HG03469 (cell line): ENCODE measurements around the gene HS6ST1.

Source experiments
- ATAC-seq: cut with Tn5 transposase; IDR thresholded peaks from one replicate; pipeline ENCODE4 v1.9.1; 2021; ENCODE audit warnings: mild to moderate bottlenecking, moderate library complexity, moderate number of reproducible peaks; ENCODE audit not compliant: unreplicated experiment

The HS6ST1 gene

GRCh38 chr2:128284037-128284441 is 34.6 kb downstream of the HS6ST1 start:
- no peak for ATAC-seq

- ATAC-seq: no peak
Measured at GRCh38 chr2:128282976-128283810, 35.5 kb downstream of the HS6ST1 start.

DNA sequence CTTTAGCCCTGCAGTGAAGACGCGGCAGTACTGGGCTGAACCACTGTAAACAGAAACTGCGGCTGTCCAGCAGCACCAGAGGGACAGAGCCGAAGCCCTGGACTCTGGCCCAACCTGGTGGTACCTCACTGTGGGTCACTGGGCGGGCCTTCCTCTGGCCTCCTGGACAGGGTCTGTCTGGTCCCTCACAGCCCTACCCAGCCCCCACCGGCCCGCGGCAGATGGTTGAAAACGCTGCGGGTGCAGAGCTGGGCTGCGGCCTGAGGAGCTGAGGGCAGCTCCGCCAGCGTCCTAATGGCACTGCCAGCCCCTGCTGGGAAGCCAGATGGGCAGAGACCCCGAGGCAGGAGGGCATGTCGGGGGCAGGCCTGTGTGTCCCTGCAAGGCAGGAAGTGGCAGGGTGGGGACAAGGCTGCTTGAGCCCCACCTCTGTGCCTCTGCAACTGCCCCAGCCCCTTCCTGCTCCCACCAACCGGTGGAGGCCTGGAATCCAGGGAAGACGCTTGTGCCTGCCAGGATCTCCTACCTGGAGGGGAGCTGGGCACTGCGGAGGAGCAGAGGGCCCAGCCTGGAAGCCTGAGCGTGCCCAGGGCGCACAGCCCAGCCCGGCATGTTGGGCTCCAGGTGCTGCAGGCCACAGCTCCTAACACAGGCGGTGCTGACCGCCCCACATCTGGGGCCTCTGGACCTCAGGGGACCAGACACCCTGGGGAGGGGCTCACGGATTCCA is 36.3 kb downstream of the HS6ST1 start:
- ATAC-seq: no peak

DNA sequence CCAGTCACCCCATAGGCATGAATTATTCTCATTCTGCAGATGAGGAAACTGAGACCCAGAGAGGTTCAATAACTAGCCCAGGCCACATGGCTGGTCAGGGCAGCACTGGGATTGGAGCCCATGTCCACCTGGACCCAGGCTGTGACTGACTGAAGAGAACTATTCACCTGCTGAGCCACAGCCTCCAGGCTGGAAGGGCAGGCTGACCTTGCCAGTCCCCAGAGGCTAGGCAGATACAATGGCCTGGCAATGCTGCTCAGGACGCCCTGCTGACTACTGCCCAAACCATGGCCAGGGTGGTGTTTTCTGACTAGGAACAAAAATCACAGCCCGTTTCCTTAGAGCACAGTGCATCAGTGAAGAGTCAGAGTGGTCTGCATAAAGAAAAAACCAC is 36.8 kb downstream of the HS6ST1 start:
- ATAC-seq: no peak

GRCh38 chr2:128280901-128281321 is 37.8 kb downstream of the HS6ST1 start:
- ATAC-seq: no peak

DNA sequence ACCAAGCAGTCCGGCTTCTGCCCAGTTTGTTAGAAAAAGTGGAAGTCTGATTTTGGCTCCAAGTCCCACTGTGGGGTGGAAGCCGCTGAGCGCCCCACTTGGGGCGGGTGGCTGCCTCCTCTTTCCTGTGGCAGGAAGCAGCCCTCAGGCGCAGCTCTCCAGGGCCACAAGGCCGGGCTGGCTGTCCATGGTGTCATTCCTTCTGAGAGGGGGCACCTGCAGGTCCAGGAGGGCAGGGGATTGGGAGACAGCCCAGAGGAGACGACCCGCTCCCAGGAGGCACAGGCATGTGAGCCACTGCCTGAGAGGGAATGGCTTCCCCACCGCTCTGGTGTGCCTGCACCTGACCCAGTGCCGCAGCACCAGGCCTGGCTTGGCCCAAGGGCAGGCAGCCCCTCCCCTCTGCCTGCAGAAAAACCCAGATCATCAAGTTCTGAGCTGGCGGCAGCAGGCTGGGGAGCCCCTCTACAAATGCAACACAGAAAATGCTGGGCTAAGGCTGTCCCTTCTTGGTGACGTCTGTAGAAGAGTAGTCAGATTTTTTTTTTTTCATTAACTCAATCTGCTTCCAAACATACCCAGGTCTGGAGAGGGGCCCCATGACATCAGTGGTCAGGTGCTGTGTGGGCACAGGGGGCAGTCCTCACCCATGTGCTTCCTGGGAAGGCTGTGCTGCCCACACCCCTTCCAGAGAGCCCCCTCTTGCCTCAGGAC is 38.4 kb downstream of the HS6ST1 start:
- no peak for ATAC-seq

- no peak for ATAC-seq
Measured at GRCh38 chr2:128279786-128280157, 38.9 kb downstream of the HS6ST1 start.

DNA sequence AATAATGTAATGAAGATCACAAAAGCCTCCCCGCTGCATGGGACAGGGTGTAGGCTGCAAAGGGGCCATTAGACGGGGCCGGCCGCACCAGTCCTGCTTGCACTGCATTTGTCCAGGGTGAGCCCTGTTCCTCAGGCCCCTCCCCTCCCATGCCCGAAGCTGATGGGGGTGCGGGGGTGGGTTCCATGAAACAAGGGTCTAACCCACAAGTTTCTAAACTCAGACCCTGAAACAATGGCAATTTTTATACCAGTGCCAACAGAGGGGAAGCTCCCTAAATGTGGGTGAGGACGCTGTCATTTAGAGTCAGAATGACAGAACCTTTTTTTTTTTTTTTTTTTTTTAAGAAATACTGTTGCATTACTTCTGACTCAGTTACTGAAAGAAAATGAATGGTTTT is 39.7 kb downstream of the HS6ST1 start:
- no peak for ATAC-seq

DNA sequence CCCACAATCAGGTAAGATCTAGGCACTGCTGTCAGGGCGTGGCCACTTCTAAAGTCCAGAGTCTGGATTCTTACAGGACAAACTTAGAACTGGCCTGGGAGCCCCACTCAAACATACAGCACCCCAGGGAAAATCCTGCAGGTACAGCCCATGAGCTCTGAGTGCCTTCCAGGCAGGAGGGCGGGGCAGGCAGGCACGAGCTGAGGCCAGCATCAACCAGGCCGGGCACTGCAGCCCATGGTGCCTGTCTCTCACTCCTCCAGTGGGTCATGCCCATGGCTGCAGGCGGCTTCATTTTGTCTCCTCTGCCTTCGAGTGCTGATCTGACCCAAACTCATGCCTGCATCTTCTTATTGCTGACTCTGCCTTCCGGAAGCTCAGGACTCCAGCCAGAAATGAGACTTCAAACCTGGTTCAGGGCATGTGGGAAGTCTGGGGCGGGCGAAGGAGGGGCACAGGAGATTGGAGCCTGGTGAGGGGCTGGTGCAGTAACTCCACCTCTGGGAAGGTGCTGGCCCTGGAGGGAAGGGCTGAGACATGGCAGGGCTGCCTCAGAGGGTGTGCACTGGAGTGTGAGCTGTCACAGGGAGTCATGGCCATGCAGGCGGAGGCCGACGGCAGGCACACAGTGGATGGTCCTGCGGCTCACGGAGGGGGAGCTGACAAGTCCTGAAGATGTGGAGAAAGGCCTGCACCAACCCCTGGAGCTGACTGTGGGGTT is 40.5 kb downstream of the HS6ST1 start:
- no peak for ATAC-seq

DNA sequence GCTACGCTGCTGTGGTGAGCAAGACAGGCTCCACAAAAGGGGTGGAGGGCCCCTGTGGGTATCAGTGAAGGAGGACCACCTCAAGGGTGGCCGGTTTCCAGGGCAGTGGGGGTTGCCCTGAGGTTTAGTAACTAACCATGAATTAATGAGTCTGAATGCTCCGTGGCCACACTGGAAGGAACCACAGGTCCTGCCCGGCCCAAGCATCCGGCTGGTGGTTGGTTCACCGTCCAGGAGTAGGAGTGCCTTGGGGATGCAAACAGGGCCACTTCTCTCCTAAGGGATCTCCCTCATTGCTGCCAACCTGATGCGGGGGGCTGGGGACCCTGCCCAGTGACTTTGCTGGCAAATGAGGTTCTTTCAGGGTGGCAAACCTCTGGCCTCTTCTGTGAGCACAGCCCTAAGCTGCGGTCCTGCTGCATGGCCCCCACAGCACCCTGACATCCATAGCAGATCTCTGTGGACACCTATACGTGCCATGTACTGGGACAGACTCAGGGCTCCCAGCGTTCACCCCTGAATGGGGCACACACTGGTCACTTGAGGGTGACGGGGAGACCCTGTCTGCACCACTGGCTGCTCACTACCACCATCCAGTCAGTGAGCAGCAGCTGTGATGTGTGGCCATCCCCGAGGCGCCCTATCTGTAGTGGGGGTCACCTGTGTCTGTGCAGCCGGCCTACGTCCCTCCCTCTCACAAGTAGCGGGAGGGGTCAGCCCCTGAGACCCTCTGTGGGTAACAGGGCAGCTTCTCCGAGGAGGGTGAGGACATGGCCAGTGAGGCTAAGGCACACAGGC is 41.6 kb downstream of the HS6ST1 start:
- ATAC-seq: no peak

DNA sequence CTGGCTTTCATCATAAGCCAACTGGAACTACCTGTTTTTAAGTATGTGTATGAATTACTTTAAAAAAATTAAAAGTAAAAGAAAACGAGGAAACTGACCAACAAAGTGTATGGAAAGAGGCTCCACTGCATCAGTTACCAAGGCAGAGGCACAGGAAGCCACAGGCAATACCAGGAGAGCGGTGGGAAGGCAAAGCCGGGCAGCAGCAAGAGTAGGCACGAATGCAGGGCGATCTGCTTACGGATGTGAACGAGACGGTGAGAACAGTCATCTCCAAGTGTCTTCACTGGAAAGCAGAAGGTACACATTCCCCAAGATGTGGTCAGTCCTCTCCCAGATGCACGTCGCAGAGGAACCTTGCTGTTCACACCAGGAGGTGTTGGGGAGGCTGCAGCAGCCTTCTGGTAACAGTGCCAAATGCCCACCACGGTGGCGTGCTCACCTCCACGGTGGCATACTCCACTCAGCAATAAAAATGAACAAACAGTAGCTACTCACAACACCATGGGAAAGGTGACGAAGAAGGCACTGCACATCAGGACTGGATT is 43.1 kb downstream of the HS6ST1 start:
- no peak for ATAC-seq

DNA sequence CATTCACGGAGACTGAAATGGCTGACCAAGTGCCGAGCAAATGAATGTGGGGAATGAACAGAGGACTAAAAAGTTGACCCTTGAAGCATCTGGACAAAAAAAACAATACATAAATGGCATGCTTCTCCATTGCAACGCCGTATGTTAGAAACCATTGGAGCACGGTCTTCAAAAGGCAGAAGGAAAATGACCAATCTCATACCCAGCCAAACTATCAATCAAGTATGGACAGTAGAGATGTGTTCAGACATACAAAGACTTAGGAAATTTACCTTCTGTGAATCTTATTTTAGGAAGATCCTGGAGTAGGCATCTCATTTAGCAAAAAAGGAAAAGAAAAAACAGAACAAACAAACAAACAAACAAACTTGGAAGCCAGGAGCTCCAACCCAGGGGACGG is 44.5 kb downstream of the HS6ST1 start:
- no peak for ATAC-seq

GRCh38 chr2:128273469-128274081 is 45.1 kb downstream of the HS6ST1 start:
- ATAC-seq: no peak

GRCh38 chr2:128272601-128273468 is 45.8 kb downstream of the HS6ST1 start:
- no peak for ATAC-seq

DNA sequence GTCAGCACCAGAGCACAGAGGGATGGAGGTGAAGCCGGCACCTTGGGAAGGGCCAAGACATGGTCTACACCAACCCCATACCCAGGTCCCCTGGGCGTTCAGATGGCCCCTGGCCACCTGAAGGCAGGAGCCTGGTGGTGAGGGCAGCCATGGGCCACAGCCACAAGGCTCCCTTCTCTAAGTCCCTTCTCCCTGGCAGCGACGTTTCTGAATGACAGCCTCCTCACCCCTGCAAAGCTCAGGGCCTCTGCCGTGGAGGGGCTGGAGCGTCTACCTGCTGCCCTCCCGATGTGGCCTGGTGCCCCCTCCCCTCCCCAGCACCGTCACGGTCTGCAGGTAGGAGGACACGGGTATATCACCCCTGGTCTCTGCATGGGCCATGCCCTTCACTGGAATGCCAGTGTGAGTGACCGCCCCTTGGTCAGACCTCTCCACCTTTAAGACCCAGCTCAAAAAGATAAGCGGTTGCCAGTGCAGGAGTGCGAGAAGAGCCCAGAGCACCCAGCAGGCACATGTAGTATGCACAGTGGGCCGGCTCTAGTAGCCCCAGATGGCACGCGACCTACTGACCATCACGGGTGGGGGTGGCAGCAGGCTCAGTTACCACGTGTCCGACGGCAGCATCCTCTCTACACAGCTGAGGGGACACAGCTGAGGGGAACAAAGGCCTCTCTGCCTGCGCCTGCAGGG is 46.6 kb downstream of the HS6ST1 start:
- no peak for ATAC-seq

DNA sequence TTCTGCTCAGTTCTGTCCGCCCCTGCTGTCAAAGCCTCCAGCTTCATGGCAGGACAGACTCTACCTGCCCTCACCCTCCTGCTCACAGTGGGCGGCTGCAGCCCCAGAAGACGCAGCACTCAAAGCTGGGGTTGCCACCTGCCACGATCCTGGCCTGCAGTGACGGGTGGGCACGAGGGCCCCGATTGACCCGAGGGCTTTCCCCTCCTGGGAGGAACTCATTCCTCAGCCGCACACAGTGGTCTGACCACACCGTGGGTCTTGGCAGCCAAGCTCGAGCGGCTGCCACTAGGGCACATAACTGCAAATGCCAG is 47.1 kb downstream of the HS6ST1 start:
- no peak for ATAC-seq

DNA sequence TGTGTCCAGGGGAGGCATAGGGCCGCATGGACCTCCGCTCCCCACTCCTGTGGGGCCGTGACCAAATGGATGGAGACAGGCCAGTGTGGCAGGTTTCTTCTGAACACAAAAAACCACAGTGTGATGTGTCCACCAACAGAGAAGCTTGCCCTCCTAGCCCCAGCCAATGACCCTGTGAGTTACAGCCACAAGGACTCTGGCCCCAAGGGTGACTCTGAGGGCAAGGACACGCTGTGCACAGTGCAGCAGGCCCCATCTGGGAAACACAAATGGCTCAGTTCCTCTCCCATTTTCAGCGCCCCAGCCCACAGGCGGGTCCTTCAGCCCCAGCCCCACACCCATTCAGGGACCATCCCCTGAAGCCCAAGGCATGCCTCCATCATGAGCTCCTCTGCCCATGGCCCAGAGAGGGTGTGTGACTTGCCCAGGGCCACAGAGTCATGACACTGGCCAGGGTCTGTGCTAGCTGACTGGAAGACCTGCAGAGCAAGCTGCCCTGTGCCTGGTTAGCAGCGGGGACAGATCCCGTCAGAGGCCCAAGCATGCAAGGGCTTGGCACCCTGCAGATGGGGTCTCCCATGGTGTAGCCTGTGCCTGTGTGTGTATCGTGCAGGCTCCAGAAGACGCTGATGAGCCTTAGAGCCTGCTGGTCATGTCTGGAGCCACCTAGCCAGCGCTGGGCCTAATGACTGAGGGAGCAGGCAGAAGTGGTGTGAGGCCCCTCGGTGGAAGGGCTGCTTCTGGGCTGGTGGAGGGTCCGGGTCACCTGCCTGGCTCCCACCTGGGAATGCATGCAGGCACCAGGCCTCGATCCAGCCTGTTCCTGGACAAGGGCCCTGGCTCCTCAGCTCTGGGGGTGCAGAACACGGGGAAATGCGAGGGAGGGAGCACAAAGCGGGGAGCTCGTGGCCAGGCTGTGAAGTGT is 47.7 kb downstream of the HS6ST1 start:
- ATAC-seq: no peak
